Mammary epithelial cell (primary cell): ENCODE measurements around the gene CENPT.

Experiments
- CTCF ChIP-seq, 2 donors: IDR thresholded peaks in 1 of 2; conservative IDR thresholded peaks in 1 of 2; 2 replicates each; pipeline ENCODE4 v1.5.1; 2011 to 2012; ENCODE audit warnings: inconsistent platforms in 2 of 2, low read length in 2 of 2, mild to moderate bottlenecking in 2 of 2, control low read depth in 1 of 2, low read depth in 1 of 2; ENCODE audit not compliant: insufficient read depth in 1 of 2; ENCODE audit errors: extremely low read depth in 1 of 2
- EZH2 ChIP-seq: IDR thresholded peaks from 2 replicates; pipeline ENCODE4 v1.6.1; 2012; ENCODE audit warnings: low read length, inconsistent platforms, borderline replicate concordance

- TF ChIP-seq CTCF (conservative IDR thresholded peaks at IDR 0.05 in 1 of 2, IDR thresholded peaks at IDR 0.05 in 1 of 2; ENCODE audit: extremely low read depth in 1 of 2, insufficient read depth in 1 of 2, low read depth in 1 of 2, low read length in 2 of 2) = no peak
- TF ChIP-seq EZH2 = no peak
These were observed 4.1 kb downstream of the CENPT start for GRCh38 chr16:67843343-67843765.
